Liver (tissue), 3 donors: ENCODE measurements around the gene SGMS1.

Experiments used
- ATF3 ChIP-seq: IDR thresholded peaks from 2 replicates; pipeline ENCODE4 v1.6.1; 2016; ENCODE audit warnings: antibody characterized with exemption
- FOXA1 ChIP-seq: IDR thresholded peaks from 2 replicates; pipeline ENCODE4 v1.6.1; 2016; ENCODE audit warnings: antibody characterized with exemption
- FOXA2 ChIP-seq: IDR thresholded peaks from 2 replicates; pipeline ENCODE4 v1.6.1; 2016; ENCODE audit warnings: antibody characterized with exemption
- GABPA ChIP-seq, 2 donors: IDR thresholded peaks in 1 of 2; conservative IDR thresholded peaks in 1 of 2; 2 replicates each; pipeline ENCODE4 v1.6.1; 2016; ENCODE audit warnings: antibody characterized with exemption in 2 of 2, mild to moderate bottlenecking in 1 of 2, moderate library complexity in 1 of 2
- HNF4G ChIP-seq: IDR thresholded peaks from 2 replicates; pipeline ENCODE4 v1.6.1; 2016; ENCODE audit warnings: antibody characterized with exemption
- JUND ChIP-seq, 2 donors: IDR thresholded peaks; 2 replicates each; pipeline ENCODE4 v1.6.1; 2016; ENCODE audit warnings: antibody characterized with exemption in 2 of 2
- MAX ChIP-seq: IDR thresholded peaks from 2 replicates; pipeline ENCODE4 v1.6.1; 2016; ENCODE audit warnings: antibody characterized with exemption
- RAD21 ChIP-seq, 2 donors: IDR thresholded peaks; 2 replicates each; pipeline ENCODE4 v1.6.1; 2016; ENCODE audit warnings: antibody characterized with exemption in 2 of 2, mild to moderate bottlenecking in 2 of 2
- RXRA ChIP-seq, 2 donors: IDR thresholded peaks; 2 replicates each; pipeline ENCODE4 v1.6.1; 2017 to 2018; ENCODE audit warnings: antibody characterized with exemption in 2 of 2, mild to moderate bottlenecking in 1 of 2
- TAF1 ChIP-seq: conservative IDR thresholded peaks from 2 replicates; pipeline ENCODE4 v1.6.1; 2016; ENCODE audit warnings: antibody characterized with exemption, mild to moderate bottlenecking
- YY1 ChIP-seq: IDR thresholded peaks from 2 replicates; pipeline ENCODE4 v1.6.1; 2016; ENCODE audit warnings: antibody characterized with exemption, mild to moderate bottlenecking
- ZBTB33 ChIP-seq: IDR thresholded peaks from 2 replicates; pipeline ENCODE4 v1.6.1; 2016; ENCODE audit warnings: antibody characterized with exemption
- TF ChIP-seq, protein P1 (sequence below): fragments of 150-350 bp; IDR thresholded peaks from 2 replicates; pipeline ENCODE4 v1.5.1; 2017; ENCODE audit warnings: improper control_type of control experiment, low read depth, low read length; ENCODE audit not compliant: missing input control
- TF ChIP-seq, protein P2 (sequence below): IDR thresholded peaks from 2 replicates; pipeline ENCODE4 v1.6.1; 2016; ENCODE audit warnings: antibody characterized with exemption, mild to moderate bottlenecking
- donor health status: healthy.
- donor health status: healthy.

DNA sequence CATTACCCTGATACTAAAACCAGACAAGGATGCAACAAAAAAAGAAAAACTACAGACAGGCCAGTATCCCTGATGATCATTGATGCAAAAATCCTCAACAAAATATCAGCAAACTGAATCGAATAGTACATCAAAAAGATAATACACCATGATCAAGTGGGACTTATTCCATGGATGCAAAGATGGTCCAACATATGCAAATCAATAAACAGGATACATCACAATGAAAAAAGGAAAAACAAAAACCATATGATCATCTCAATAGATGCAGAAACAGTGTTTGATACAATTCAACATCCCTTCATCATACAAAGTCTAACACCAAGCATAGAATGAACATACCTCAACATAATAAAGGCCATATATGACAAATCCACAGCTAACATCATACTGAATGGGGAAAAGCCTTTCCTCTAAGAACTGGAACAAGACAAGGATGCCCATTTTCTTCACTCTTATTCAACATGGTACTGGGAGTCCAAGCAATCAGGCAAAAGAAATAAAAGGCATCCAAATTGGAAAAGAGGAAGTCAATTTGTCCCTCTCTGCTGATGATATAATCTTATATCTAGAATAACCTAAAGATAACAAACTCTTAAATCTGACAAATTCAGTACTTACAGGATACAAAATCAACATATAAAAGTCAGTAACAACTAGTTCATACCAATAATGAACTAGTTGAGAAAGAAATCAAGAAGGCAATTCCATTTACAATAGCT is 323.6 kb downstream of the SGMS1 start:
- TF ChIP-seq, protein P1, sequence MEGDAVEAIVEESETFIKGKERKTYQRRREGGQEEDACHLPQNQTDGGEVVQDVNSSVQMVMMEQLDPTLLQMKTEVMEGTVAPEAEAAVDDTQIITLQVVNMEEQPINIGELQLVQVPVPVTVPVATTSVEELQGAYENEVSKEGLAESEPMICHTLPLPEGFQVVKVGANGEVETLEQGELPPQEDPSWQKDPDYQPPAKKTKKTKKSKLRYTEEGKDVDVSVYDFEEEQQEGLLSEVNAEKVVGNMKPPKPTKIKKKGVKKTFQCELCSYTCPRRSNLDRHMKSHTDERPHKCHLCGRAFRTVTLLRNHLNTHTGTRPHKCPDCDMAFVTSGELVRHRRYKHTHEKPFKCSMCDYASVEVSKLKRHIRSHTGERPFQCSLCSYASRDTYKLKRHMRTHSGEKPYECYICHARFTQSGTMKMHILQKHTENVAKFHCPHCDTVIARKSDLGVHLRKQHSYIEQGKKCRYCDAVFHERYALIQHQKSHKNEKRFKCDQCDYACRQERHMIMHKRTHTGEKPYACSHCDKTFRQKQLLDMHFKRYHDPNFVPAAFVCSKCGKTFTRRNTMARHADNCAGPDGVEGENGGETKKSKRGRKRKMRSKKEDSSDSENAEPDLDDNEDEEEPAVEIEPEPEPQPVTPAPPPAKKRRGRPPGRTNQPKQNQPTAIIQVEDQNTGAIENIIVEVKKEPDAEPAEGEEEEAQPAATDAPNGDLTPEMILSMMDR: no peak
- TF ChIP-seq HNF4G: no peak
- no peak for TF ChIP-seq TAF1
- TF ChIP-seq, protein P2, sequence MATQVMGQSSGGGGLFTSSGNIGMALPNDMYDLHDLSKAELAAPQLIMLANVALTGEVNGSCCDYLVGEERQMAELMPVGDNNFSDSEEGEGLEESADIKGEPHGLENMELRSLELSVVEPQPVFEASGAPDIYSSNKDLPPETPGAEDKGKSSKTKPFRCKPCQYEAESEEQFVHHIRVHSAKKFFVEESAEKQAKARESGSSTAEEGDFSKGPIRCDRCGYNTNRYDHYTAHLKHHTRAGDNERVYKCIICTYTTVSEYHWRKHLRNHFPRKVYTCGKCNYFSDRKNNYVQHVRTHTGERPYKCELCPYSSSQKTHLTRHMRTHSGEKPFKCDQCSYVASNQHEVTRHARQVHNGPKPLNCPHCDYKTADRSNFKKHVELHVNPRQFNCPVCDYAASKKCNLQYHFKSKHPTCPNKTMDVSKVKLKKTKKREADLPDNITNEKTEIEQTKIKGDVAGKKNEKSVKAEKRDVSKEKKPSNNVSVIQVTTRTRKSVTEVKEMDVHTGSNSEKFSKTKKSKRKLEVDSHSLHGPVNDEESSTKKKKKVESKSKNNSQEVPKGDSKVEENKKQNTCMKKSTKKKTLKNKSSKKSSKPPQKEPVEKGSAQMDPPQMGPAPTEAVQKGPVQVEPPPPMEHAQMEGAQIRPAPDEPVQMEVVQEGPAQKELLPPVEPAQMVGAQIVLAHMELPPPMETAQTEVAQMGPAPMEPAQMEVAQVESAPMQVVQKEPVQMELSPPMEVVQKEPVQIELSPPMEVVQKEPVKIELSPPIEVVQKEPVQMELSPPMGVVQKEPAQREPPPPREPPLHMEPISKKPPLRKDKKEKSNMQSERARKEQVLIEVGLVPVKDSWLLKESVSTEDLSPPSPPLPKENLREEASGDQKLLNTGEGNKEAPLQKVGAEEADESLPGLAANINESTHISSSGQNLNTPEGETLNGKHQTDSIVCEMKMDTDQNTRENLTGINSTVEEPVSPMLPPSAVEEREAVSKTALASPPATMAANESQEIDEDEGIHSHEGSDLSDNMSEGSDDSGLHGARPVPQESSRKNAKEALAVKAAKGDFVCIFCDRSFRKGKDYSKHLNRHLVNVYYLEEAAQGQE: no peak
- no peak for TF ChIP-seq ATF3
- TF ChIP-seq RAD21 (IDR thresholded peaks at IDR 0.05): no peak
- TF ChIP-seq YY1: no peak
- no peak for TF ChIP-seq FOXA1
- no peak for TF ChIP-seq ZBTB33
- TF ChIP-seq MAX: no peak
- no peak for TF ChIP-seq RXRA (IDR thresholded peaks at IDR 0.05)
- TF ChIP-seq GABPA (IDR thresholded peaks at IDR 0.05 in 1 of 2, conservative IDR thresholded peaks at IDR 0.05 in 1 of 2): no peak
- no peak for TF ChIP-seq JUND (IDR thresholded peaks at IDR 0.05)
- TF ChIP-seq FOXA2: no peak
